H54 (cell line): ENCODE results near the gene NABP1.

Experiments used
- DNase-seq: peaks from one replicate; pipeline ENCODE4 v3.0.0; 2011; ENCODE audit warnings: low spot score, mixed read lengths; ENCODE audit not compliant: insufficient read length
- FAIRE-seq: peaks from 3 replicates; lab custom pipeline; 2011; peaks lifted over from hg19 to GRCh38; lab: Jason Lieb, UNC
- POLR2A ChIP-seq: IDR thresholded peaks from 2 replicates; pipeline ENCODE4 v1.6.1; 2011; ENCODE audit warnings: low read depth, mild to moderate bottlenecking, low read length

The NABP1 gene

GRCh38 chr2:191701029-191701428, 23.1 kb downstream of the NABP1 start:
- no peak for DNase-seq
- no peak for FAIRE-seq
- no peak for TF ChIP-seq POLR2A

GRCh38 chr2:191701696-191702095, 23.8 kb downstream of the NABP1 start:
- DNase-seq: no peak
- FAIRE-seq: no peak
- TF ChIP-seq POLR2A: no peak

- FAIRE-seq (no peak), DNase-seq (no peak)
- no peak for TF ChIP-seq POLR2A
These were observed 25.3 kb downstream of the NABP1 start for GRCh38 chr2:191703079-191703725.

- no peak for DNase-seq
These were observed 27.1 kb downstream of the NABP1 start for GRCh38 chr2:191705084-191705483.

GRCh38 chr2:191705701-191706100, 27.8 kb downstream of the NABP1 start:
- no peak for TF ChIP-seq POLR2A
- no peak for FAIRE-seq
- no peak for DNase-seq

More at GRCh38 chr2:191705084-191705483, 27.1 kb downstream of the NABP1 start:
- TF ChIP-seq POLR2A: no peak
- FAIRE-seq: no peak

- DNase-seq (no peak), FAIRE-seq (no peak)
- no peak for TF ChIP-seq POLR2A
These were observed 28.9 kb downstream of the NABP1 start for GRCh38 chr2:191706791-191707190.

- DNase-seq (no peak), FAIRE-seq (no peak)
- TF ChIP-seq POLR2A: no peak
These were observed 29.6 kb downstream of the NABP1 start for GRCh38 chr2:191707542-191707941.

GRCh38 chr2:191710411-191710900, 32.5 kb downstream of the NABP1 start:
- TF ChIP-seq POLR2A: no peak
- peak; percentile 87 for FAIRE-seq
- DNase-seq: no peak

- FAIRE-seq: no peak
These were observed 33.7 kb downstream of the NABP1 start for GRCh38 chr2:191711621-191712020.

GRCh38 chr2:191713837-191714236, 35.9 kb downstream of the NABP1 start:
- DNase-seq: no peak

More at GRCh38 chr2:191711621-191712020, 33.7 kb downstream of the NABP1 start:
- DNase-seq: no peak
- TF ChIP-seq POLR2A: no peak

GRCh38 chr2:191714925-191715324, 37.0 kb downstream of the NABP1 start:
- no peak for TF ChIP-seq POLR2A
- FAIRE-seq (no peak), DNase-seq (no peak)

More at GRCh38 chr2:191713837-191714236, 35.9 kb downstream of the NABP1 start:
- TF ChIP-seq POLR2A: no peak
- no peak for FAIRE-seq

- DNase-seq (no peak), FAIRE-seq (no peak)
- TF ChIP-seq POLR2A: no peak
These were observed 37.5 kb downstream of the NABP1 start for GRCh38 chr2:191715471-191715870.

GRCh38 chr2:191719261-191719660, 41.3 kb downstream of the NABP1 start:
- TF ChIP-seq POLR2A: no peak
- no peak for DNase-seq
- FAIRE-seq: no peak

- no peak for TF ChIP-seq POLR2A
- DNase-seq (no peak), FAIRE-seq (no peak)
These were observed 42.0 kb downstream of the NABP1 start for GRCh38 chr2:191719938-191720337.

- no peak for FAIRE-seq
These were observed 43.4 kb downstream of the NABP1 start for GRCh38 chr2:191721331-191721730.

More at GRCh38 chr2:191721331-191721730, 43.4 kb downstream of the NABP1 start:
- no peak for TF ChIP-seq POLR2A
- no peak for DNase-seq
